CD14-positive monocyte (primary cell): ENCODE data around the gene CBY2. TPM values are rescaled to one million over a fixed set of nuclear protein-coding genes. Genes with fewer than 3 reads are reported as not detected.
A peak's percentile ranks its signal among the peaks of the same experiment; 100 is the strongest.

Experiments used
- DNase-seq, 3 donors: peaks; one replicate each; pipeline ENCODE4 v3.0.0-alpha.2; 2011 to 2022
- H2AFZ ChIP-seq: 2 replicates; pipeline ENCODE4 v1.6.0; 2012; ENCODE audit warnings: mild to moderate bottlenecking, low read depth, low read length, inconsistent platforms; ENCODE audit not compliant: insufficient read depth, poor library complexity, severe bottlenecking
- H3K27ac ChIP-seq, 2 donors: 1 replicate in 1 of 2; 2 replicates in 1 of 2; pipeline ENCODE4 v1.5.1; 2012 to 2013; ENCODE audit warnings: low read length in 2 of 2, control low read depth in 1 of 2, inconsistent platforms in 1 of 2, low read depth in 1 of 2, mild to moderate bottlenecking in 1 of 2
- H3K27me3 ChIP-seq, 2 donors: one replicate each; pipeline versions ENCODE4 v1.6.0 to v1.6.1; 2011 to 2013; ENCODE audit warnings: low read length in 2 of 2; ENCODE audit not compliant: control insufficient read depth in 2 of 2, insufficient read depth in 2 of 2
- H3K36me3 ChIP-seq, 2 donors: replicated peaks in 1 of 2; 1 replicate in 1 of 2; 2 replicates in 1 of 2; pipeline versions ENCODE4 v1.5.1 to v1.6.1; 2012 to 2013; ENCODE audit warnings: low read length in 2 of 2, control low read depth in 1 of 2, inconsistent platforms in 1 of 2, mild to moderate bottlenecking in 1 of 2; ENCODE audit not compliant: insufficient read depth in 2 of 2, control insufficient read depth in 1 of 2
- H3K4me1 ChIP-seq, 2 donors: 1 replicate in 1 of 2; 2 replicates in 1 of 2; pipeline versions ENCODE4 v1.5.1 to v1.6.1; 2012 to 2013; ENCODE audit warnings: low read length in 2 of 2, control low read depth in 1 of 2, inconsistent platforms in 1 of 2, mild to moderate bottlenecking in 1 of 2, moderate library complexity in 1 of 2; ENCODE audit not compliant: insufficient read depth in 2 of 2, control insufficient read depth in 1 of 2
- H3K4me2 ChIP-seq: replicated peaks from 2 replicates; pipeline ENCODE3; 2012; ENCODE audit warnings: low read length, moderate library complexity, mild to moderate bottlenecking; ENCODE audit not compliant: poor library complexity, severe bottlenecking; ENCODE audit errors: extremely low read depth
- H3K4me3 ChIP-seq, 3 experiments: fragments of 200-600 bp in 1 of 3; sonication (generic) in 1 of 3; replicated peaks in 1 of 3; 1 replicate in 2 of 3; 2 replicates in 1 of 3; pipeline ENCODE4 v1.5.1; 2011 to 2013; ENCODE audit warnings: low read length in 3 of 3, mild to moderate bottlenecking in 3 of 3, control low read depth in 2 of 3, low read depth in 2 of 3, inconsistent platforms in 1 of 3, moderate library complexity in 1 of 3
- H3K79me2 ChIP-seq: 2 replicates; pipeline ENCODE4 v1.6.0; 2012; ENCODE audit warnings: mild to moderate bottlenecking, control low read depth, inconsistent platforms, low read length, moderate library complexity; ENCODE audit not compliant: insufficient read depth
- H3K9ac ChIP-seq: 2 replicates; pipeline ENCODE4 v1.6.0; 2017; ENCODE audit warnings: low read length, mild to moderate bottlenecking; ENCODE audit not compliant: insufficient read depth, poor library complexity, severe bottlenecking
- H3K9me3 ChIP-seq, 2 donors: replicated peaks in 1 of 2; 1 replicate in 1 of 2; 2 replicates in 1 of 2; pipeline versions ENCODE4 v1.5.1 to v1.6.1; 2012 to 2013; ENCODE audit warnings: low read length in 2 of 2, control low read depth in 1 of 2; ENCODE audit not compliant: control insufficient read depth in 1 of 2, insufficient read depth in 1 of 2
- H4K20me1 ChIP-seq: 2 replicates; pipeline ENCODE4 v1.6.0; 2012; ENCODE audit warnings: mild to moderate bottlenecking, low read length, control low read depth, moderate library complexity; ENCODE audit not compliant: insufficient read depth
- H3K27ac Mint-ChIP-seq, 7 donors: one replicate each; pipeline ENCODE4 v1.8.0; 2020; ENCODE audit warnings: mild to moderate bottlenecking in 7 of 7, mixed read lengths in 7 of 7, moderate library complexity in 6 of 7, inconsistent platforms in 2 of 7
- H3K27me3 Mint-ChIP-seq, 3 donors: one replicate each; pipeline ENCODE4 v1.8.0; 2021 to 2022; ENCODE audit warnings: low read depth in 3 of 3, mild to moderate bottlenecking in 3 of 3, mixed read lengths in 3 of 3, moderate library complexity in 3 of 3, inconsistent platforms in 1 of 3
- H3K36me3 Mint-ChIP-seq, 2 donors: one replicate each; pipeline ENCODE4 v1.8.0; 2020; ENCODE audit warnings: mixed read lengths in 2 of 2, inconsistent platforms in 1 of 2, mild to moderate bottlenecking in 1 of 2
- H3K4me1 Mint-ChIP-seq: one replicate; pipeline ENCODE4 v1.8.0; 2020; ENCODE audit warnings: mild to moderate bottlenecking, mixed read lengths
- H3K4me3 Mint-ChIP-seq, 2 donors: one replicate each; pipeline ENCODE4 v1.8.0; 2020; ENCODE audit warnings: mild to moderate bottlenecking in 2 of 2, mixed read lengths in 2 of 2, moderate library complexity in 1 of 2
- H3K9me3 Mint-ChIP-seq, 7 donors: one replicate each; pipeline ENCODE4 v1.8.0; 2020 to 2022; ENCODE audit warnings: mixed read lengths in 7 of 7, mild to moderate bottlenecking in 6 of 7, moderate library complexity in 6 of 7, inconsistent platforms in 2 of 7
- WGBS: methylation state at CpG from one replicate; pipeline ENCODE4 v1.1.5; 2013; ENCODE audit warnings: missing lambda C conversion rate; ENCODE audit not compliant: insufficient coverage; 5-methylcytosine and 5-hydroxymethylcytosine counted together
- intact Hi-C, 2 donors: fragments of 100-400 bp; cut with micrococcal nuclease; formaldehyde crosslinking; loops; one replicate each; pipeline versions ENCODE4 v1.15.0 to v1.15.1; 2023
- polyA plus RNA-seq, 3 donors: library from polyadenylated mRNA; depleted of rRNA in 1 of 3; unstranded in 2 of 3; stranded (reverse) in 1 of 3; fragments of 300-500 nt in 2 of 3; fragments of >200 nt in 1 of 3; fragmentation: Illumina TruSeq in 2 of 3; gene quantifications; 1 replicate in 2 of 3; 2 replicates in 1 of 3; pipeline ENCODE4 v1.2.3, GENCODE V29; 2012 to 2021
- TF ChIP-seq, protein P1 (sequence below): fragments of 200-600 bp; IDR thresholded peaks from one replicate; pipeline ENCODE4 v1.8.0; 2022; ENCODE audit warnings: antibody characterized with exemption, mild to moderate bottlenecking

CBY2 gene
- polyA plus RNA-seq, 3 donors, result not detected

DNA sequence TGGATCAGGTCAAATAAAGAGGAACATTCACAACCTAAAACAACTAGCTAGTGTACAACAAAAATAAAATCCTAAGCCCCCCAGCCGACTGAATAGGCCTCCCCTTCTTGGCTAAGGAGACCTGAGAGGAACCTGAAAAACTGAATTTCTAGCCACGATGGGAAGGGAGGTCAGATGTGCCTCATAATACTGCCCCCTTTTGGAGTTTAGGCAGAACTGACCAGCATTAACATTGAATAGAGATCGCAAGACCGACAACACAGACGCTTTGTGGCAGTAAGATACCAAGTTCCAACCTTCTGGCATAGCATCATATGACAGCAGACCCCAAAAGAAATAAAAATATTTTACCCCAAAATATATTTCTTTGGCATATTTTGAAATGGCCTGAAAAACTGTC, 15.9 kb downstream of the CBY2 start:
- H3K36me3 Mint-ChIP-seq, result no peaks in the 10 kb centered on the region
- peak in 2 of 3 donors; percentile 8 to 20 for DNase-seq

DNA sequence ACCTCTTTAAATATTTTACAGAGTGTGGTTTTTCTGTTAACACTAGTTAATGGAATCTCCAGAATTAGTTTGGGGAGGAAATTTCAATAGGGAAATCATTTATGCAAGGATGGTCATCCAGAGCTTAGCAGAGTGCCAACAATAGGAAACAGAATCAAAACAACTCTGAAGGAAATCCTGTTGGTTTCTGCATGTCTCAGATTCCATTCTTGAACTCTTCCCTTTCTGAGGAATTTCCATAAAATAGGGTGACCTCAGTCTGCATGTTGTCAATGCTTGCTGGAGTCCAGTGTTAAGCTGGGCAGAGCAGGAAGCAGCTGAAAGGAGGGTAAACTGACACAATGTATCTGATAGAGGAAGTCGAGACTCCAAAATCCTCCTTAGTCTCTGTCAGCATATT, 16.9 kb downstream of the CBY2 start:
- no peaks in the 10 kb centered on the region for H3K79me2 ChIP-seq
- H3K27ac ChIP-seq, result no peak overlapping the region
- H3K27me3 Mint-ChIP-seq, result peaks cover 0 to 3% (median 0%) of the 10 kb centered on the region in 3 donors
- WGBS, result no CpG with 5 or more reads among the region's 1 CpG
- intact Hi-C loops, result loop anchor here in 1 of 2 donors (10.0 kb wide), 2 partner anchors 94 to 204 kb away; no protein-coding TSS in a partner anchor
- H3K4me3 Mint-ChIP-seq, result no peak overlapping the region
- no peak overlapping the region for H3K4me3 ChIP-seq
- TF ChIP-seq, protein P1, sequence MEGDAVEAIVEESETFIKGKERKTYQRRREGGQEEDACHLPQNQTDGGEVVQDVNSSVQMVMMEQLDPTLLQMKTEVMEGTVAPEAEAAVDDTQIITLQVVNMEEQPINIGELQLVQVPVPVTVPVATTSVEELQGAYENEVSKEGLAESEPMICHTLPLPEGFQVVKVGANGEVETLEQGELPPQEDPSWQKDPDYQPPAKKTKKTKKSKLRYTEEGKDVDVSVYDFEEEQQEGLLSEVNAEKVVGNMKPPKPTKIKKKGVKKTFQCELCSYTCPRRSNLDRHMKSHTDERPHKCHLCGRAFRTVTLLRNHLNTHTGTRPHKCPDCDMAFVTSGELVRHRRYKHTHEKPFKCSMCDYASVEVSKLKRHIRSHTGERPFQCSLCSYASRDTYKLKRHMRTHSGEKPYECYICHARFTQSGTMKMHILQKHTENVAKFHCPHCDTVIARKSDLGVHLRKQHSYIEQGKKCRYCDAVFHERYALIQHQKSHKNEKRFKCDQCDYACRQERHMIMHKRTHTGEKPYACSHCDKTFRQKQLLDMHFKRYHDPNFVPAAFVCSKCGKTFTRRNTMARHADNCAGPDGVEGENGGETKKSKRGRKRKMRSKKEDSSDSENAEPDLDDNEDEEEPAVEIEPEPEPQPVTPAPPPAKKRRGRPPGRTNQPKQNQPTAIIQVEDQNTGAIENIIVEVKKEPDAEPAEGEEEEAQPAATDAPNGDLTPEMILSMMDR, result no peak
- no peaks in the 10 kb centered on the region for H3K36me3 ChIP-seq
- H3K4me2 ChIP-seq, result no peak overlapping the region
- no peak for DNase-seq
- no peaks in the 10 kb centered on the region for H3K9me3 ChIP-seq
- H3K27ac Mint-ChIP-seq, result no peak overlapping the region
- peaks cover 0 to 4% (median 0%) of the 10 kb centered on the region in 7 donors for H3K9me3 Mint-ChIP-seq
- H4K20me1 ChIP-seq, result no peaks in the 10 kb centered on the region
- H3K4me1 Mint-ChIP-seq, result no peaks in the 10 kb centered on the region
- H3K36me3 Mint-ChIP-seq, result no peaks in the 10 kb centered on the region
- no peaks in the 10 kb centered on the region for H3K27me3 ChIP-seq
- H2AFZ ChIP-seq, result no peak overlapping the region
- no peak overlapping the region for H3K9ac ChIP-seq
- H3K4me1 ChIP-seq, result no peaks in the 10 kb centered on the region

More for the DNA sequence above, 15.9 kb downstream of the CBY2 start:
- Histone ChIP-seq H2AFZ (no peak overlapping the region), H3K36me3 (no peaks in the 10 kb centered on the region), H3K4me3 (no peak overlapping the region), H3K27me3 (no peaks in the 10 kb centered on the region), H3K9ac (no peak overlapping the region), H3K79me2 (no peaks in the 10 kb centered on the region), H3K4me2 (no peak overlapping the region), H3K27ac (no peak overlapping the region), H3K9me3 (peaks cover 0 to 7% of the 10 kb centered on the region in 2 donors), H3K4me1 (no peaks in the 10 kb centered on the region), H4K20me1 (no peaks in the 10 kb centered on the region)
- H3K9me3 Mint-ChIP-seq, result peaks cover 0 to 4% (median 0%) of the 10 kb centered on the region in 7 donors
- H3K27me3 Mint-ChIP-seq, result peaks cover 0 to 3% (median 0%) of the 10 kb centered on the region in 3 donors
- no peak overlapping the region for H3K27ac Mint-ChIP-seq
- intact Hi-C loops, result loop anchor here in 1 of 2 donors (10.0 kb wide), 2 partner anchors 93 to 203 kb away; no protein-coding TSS in a partner anchor
- WGBS, result 10% methylated on average over 2 of the region's 5 CpGs
- TF ChIP-seq, protein P1, result peak; percentile 54
- H3K4me1 Mint-ChIP-seq, result no peaks in the 10 kb centered on the region
- H3K4me3 Mint-ChIP-seq, result no peak overlapping the region
